ENCODE measurements around the gene PADI1.

PADI1 gene

GRCh38 chr1:17215545-17215890 lies 10.6 kb downstream of the PADI1 start:
- Histone ChIP-seq H2AFZ (ENCODE audit: low read depth, low read length) (no peak overlapping the region), H3K27me3 (ENCODE audit: low read depth, low read length) (no peaks in the 10 kb centered on the region; the same call in 1 of the 2 replicates), H3K9ac (ENCODE audit: low read length) (no peak overlapping the region), H3K4me3 (ENCODE audit: low read length) (no peak overlapping the region), H3K4me2 (ENCODE audit: low read length) (no peak overlapping the region), H3K4me1 (ENCODE audit: low read length) (no peaks in the 10 kb centered on the region), H3K79me2 (ENCODE audit: low read length) (no peaks in the 10 kb centered on the region), H4K20me1 (ENCODE audit: insufficient read depth, low read length) (no peaks in the 10 kb centered on the region), H3K9me3 (ENCODE audit: insufficient read depth, low read length) (no peaks in the 10 kb centered on the region), H3K27ac (ENCODE audit: low read length) (no peak overlapping the region), H3K36me3 (replicated peaks; ENCODE audit: low read depth, low read length) (no peaks in the 10 kb centered on the region)
- TF ChIP-seq EZH2phosphoT487 (IDR thresholded peaks at IDR 0.05; ENCODE audit: low read depth), result no peak
- TF ChIP-seq, protein P1, sequence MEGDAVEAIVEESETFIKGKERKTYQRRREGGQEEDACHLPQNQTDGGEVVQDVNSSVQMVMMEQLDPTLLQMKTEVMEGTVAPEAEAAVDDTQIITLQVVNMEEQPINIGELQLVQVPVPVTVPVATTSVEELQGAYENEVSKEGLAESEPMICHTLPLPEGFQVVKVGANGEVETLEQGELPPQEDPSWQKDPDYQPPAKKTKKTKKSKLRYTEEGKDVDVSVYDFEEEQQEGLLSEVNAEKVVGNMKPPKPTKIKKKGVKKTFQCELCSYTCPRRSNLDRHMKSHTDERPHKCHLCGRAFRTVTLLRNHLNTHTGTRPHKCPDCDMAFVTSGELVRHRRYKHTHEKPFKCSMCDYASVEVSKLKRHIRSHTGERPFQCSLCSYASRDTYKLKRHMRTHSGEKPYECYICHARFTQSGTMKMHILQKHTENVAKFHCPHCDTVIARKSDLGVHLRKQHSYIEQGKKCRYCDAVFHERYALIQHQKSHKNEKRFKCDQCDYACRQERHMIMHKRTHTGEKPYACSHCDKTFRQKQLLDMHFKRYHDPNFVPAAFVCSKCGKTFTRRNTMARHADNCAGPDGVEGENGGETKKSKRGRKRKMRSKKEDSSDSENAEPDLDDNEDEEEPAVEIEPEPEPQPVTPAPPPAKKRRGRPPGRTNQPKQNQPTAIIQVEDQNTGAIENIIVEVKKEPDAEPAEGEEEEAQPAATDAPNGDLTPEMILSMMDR (IDR thresholded peaks at IDR 0.05; ENCODE audit: low read depth, low read length), result no peak

DNA sequence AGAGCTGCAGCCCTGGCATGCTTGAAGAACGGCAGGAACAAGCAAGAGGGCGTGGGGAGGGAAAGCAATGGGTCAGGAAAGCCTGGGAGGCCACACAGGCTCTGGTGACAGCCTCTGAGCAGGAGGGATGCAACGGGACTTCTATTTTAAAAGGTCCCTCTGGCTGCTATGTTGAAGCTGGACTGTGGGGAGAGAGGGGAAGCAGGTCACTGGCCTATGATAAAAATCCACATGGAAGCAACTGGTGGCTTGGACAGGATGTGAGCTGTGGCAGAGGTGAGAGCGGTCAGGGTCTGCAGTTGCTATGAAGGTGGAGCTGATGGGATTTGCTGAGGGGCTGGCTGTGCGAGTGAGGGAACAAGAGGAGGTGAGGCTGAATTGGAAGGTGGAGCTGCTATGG lies 11.2 kb downstream of the PADI1 start:
- Histone ChIP-seq H3K9me3 (ENCODE audit: insufficient read depth, low read length) (no peaks in the 10 kb centered on the region), H4K20me1 (ENCODE audit: insufficient read depth, low read length) (no peaks in the 10 kb centered on the region), H3K4me2 (ENCODE audit: low read length) (no peak overlapping the region), H3K4me1 (ENCODE audit: low read length) (no peaks in the 10 kb centered on the region), H3K9ac (ENCODE audit: low read length) (no peak overlapping the region), H3K4me3 (ENCODE audit: low read length) (no peak overlapping the region), H3K27ac (ENCODE audit: low read length) (no peak overlapping the region), H3K27me3 (ENCODE audit: low read depth, low read length) (peaks cover 5% of the 10 kb centered on the region), H2AFZ (ENCODE audit: low read depth, low read length) (no peak overlapping the region), H3K79me2 (ENCODE audit: low read length) (no peaks in the 10 kb centered on the region), H3K36me3 (replicated peaks; ENCODE audit: low read depth, low read length) (no peaks in the 10 kb centered on the region)
- TF ChIP-seq, protein P1 (IDR thresholded peaks at IDR 0.05; ENCODE audit: low read depth, low read length), result no peak
- TF ChIP-seq EZH2phosphoT487 (IDR thresholded peaks at IDR 0.05; ENCODE audit: low read depth), result no peak

DNA sequence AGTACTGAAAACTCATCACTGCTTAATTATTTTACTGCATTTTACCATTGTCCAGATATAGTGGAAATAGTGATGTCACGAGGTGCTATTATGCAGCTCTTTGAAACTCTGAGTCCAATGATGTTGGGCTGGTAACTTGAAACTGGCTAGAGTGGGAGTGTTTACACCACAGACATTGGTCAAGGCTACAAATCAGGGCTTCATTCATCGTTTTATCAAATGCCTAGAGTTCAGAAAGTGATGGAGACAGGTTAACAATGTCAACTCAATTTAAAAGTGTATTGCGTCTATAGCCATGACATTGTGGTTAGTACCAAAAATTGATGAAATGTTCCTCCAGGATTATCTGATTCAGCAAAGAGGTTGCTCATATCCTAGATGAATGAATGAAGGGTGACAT lies 12.7 kb downstream of the PADI1 start:
- Histone ChIP-seq H3K36me3 (replicated peaks; ENCODE audit: low read depth, low read length) (no peaks in the 10 kb centered on the region), H3K79me2 (ENCODE audit: low read length) (no peaks in the 10 kb centered on the region), H4K20me1 (ENCODE audit: insufficient read depth, low read length) (no peaks in the 10 kb centered on the region), H3K27ac (ENCODE audit: low read length) (no peak overlapping the region), H3K9ac (ENCODE audit: low read length) (no peak overlapping the region), H3K4me1 (ENCODE audit: low read length) (no peaks in the 10 kb centered on the region), H2AFZ (ENCODE audit: low read depth, low read length) (no peak overlapping the region), H3K4me2 (ENCODE audit: low read length) (no peak overlapping the region), H3K4me3 (ENCODE audit: low read length) (no peak overlapping the region), H3K9me3 (ENCODE audit: insufficient read depth, low read length) (no peaks in the 10 kb centered on the region), H3K27me3 (ENCODE audit: low read depth, low read length) (peaks cover 7% of the 10 kb centered on the region)
- TF ChIP-seq EZH2phosphoT487 (IDR thresholded peaks at IDR 0.05; ENCODE audit: low read depth), result no peak
- TF ChIP-seq, protein P1 (IDR thresholded peaks at IDR 0.05; ENCODE audit: low read depth, low read length), result no peak

DNA sequence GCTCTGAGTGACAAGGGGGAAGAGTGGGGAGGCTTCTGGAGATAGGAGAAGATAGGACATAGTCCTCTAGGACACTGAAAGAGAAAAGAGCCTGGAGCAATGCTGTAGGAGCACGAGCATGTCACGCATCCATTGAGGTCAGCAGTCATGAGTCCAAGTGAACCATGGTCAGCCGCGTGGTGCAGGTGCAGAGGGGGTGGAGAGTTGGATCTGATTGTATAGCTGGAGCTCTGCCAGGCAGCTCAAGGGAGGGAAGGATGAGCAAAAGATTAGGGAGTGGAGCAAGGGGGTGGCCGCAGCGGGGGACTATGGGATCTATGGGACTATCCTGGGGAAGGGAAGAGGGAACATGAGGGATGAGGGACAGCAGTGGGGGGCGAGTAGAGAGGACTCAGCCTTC lies 14.0 kb downstream of the PADI1 start:
- Histone ChIP-seq H4K20me1 (ENCODE audit: insufficient read depth, low read length) (no peaks in the 10 kb centered on the region), H3K4me1 (ENCODE audit: low read length) (no peaks in the 10 kb centered on the region), H3K4me2 (ENCODE audit: low read length) (no peak overlapping the region), H2AFZ (ENCODE audit: low read depth, low read length) (no peak overlapping the region), H3K27me3 (ENCODE audit: low read depth, low read length) (peaks cover 7% of the 10 kb centered on the region), H3K36me3 (replicated peaks; ENCODE audit: low read depth, low read length) (no peaks in the 10 kb centered on the region), H3K9ac (ENCODE audit: low read length) (no peak overlapping the region), H3K9me3 (ENCODE audit: insufficient read depth, low read length) (no peaks in the 10 kb centered on the region), H3K79me2 (ENCODE audit: low read length) (no peaks in the 10 kb centered on the region), H3K4me3 (ENCODE audit: low read length) (no peak overlapping the region), H3K27ac (ENCODE audit: low read length) (no peak overlapping the region)
- no peak for TF ChIP-seq EZH2phosphoT487 (IDR thresholded peaks at IDR 0.05; ENCODE audit: low read depth)
- TF ChIP-seq, protein P1 (IDR thresholded peaks at IDR 0.05; ENCODE audit: low read depth, low read length), result no peak
